Prostate gland (tissue), 2 donors: ENCODE data around the gene SLC22A13.

Experiments
- POLR2AphosphoS5 ChIP-seq: sonication (generic); formaldehyde crosslinking; IDR thresholded peaks from one replicate; pipeline ENCODE4 v1.6.1; 2017; ENCODE audit warnings: antibody characterized with exemption
- TF ChIP-seq, protein P1 (sequence below), 4 experiments: fragments of 200-600 bp in 2 of 4; fragments of 450-650 bp in 2 of 4; sonication (generic) in 2 of 4; IDR thresholded peaks; 1 replicate in 3 of 4; 2 replicates in 1 of 4; pipeline ENCODE4 v1.5.1; 2016 to 2019; ENCODE audit warnings: antibody characterized with exemption in 4 of 4, mild to moderate bottlenecking in 2 of 4, moderate library complexity in 2 of 4

DNA sequence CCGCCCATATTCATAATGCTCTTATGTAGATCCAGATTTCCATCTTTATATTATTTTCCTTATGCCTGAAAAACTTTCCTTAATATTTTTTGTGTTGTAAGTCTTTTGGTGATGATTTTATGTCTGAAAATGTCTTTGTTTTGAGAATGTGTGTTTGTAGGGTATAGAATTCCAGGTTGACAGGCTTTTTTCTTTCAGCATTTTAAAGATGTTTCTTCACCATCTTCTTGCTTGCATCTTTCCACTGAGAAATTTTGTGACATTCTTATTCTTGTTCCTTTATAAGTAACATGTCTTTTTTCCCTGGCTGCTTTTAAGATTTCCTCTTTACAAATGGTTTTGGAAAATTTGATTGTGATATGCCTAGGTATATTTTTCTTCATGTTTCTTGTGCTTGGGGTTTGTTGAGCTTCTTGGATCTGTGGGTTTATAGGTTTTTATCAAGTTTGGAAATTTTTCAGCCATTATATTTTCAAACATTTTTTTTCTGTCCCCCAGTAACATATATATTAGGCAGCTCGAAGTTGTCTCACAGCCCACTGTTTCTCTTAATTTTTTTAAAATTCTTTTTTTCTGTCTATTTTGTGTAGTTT is 27.1 kb upstream of the SLC22A13 start:
- no peak for TF ChIP-seq POLR2AphosphoS5
- TF ChIP-seq, protein P1, sequence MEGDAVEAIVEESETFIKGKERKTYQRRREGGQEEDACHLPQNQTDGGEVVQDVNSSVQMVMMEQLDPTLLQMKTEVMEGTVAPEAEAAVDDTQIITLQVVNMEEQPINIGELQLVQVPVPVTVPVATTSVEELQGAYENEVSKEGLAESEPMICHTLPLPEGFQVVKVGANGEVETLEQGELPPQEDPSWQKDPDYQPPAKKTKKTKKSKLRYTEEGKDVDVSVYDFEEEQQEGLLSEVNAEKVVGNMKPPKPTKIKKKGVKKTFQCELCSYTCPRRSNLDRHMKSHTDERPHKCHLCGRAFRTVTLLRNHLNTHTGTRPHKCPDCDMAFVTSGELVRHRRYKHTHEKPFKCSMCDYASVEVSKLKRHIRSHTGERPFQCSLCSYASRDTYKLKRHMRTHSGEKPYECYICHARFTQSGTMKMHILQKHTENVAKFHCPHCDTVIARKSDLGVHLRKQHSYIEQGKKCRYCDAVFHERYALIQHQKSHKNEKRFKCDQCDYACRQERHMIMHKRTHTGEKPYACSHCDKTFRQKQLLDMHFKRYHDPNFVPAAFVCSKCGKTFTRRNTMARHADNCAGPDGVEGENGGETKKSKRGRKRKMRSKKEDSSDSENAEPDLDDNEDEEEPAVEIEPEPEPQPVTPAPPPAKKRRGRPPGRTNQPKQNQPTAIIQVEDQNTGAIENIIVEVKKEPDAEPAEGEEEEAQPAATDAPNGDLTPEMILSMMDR (IDR thresholded peaks at IDR 0.05) = no peak
